HEK293 (cell line): Measurements from ENCODE around the gene SPATA2.
A peak's percentile ranks its signal among the peaks of the same experiment; 100 is the strongest.

Experiments used
- CTCF ChIA-PET: fragments of 350-600 bp; formaldehyde crosslinking; extraction: SDS; loops from one replicate; lab custom pipeline; 2021; ENCODE audit warnings: antibody characterized with exemption; lab: Yijun Ruan, JAX
- POLR2A ChIA-PET: fragments of 300-600 bp; formaldehyde crosslinking; extraction: SDS; loops from one replicate; lab custom pipeline; 2020; ENCODE audit warnings: antibody characterized with exemption, inconsistent platforms; lab: Yijun Ruan, JAX
- H3K27ac ChIP-seq: fragments of 200-500 bp; sonication (Bioruptor generic); 2 replicates; pipeline ENCODE4 v1.5.1; 2014; ENCODE audit warnings: low read depth, low read length, control low read depth, inconsistent platforms; ENCODE audit errors: extremely low read depth
- H3K36me3 ChIP-seq, 2 experiments: fragments of 200-500 bp in 1 of 2; sonication (Bioruptor generic) in 1 of 2; 1 replicate in 1 of 2; 2 replicates in 1 of 2; pipeline ENCODE4 v1.5.1; 2014 to 2017; ENCODE audit warnings: inconsistent platforms in 2 of 2, low read length in 2 of 2; ENCODE audit not compliant: control insufficient read depth in 2 of 2, insufficient read depth in 1 of 2
- H3K4me1 ChIP-seq: fragments of 200-500 bp; sonication (Bioruptor generic); 2 replicates; pipeline ENCODE4 v1.5.1; 2014; ENCODE audit warnings: mild to moderate bottlenecking, low read length, inconsistent platforms; ENCODE audit not compliant: control insufficient read depth, insufficient read depth
- H3K4me3 ChIP-seq: 2 replicates; pipeline ENCODE4 v1.5.1; 2011; ENCODE audit warnings: low read depth, mild to moderate bottlenecking, control low read depth, low read length, moderate library complexity
- H3K9me3 ChIP-seq: fragments of 200-500 bp; sonication (Bioruptor generic); 2 replicates; pipeline ENCODE4 v1.5.1; 2014; ENCODE audit warnings: low read depth, low read length, inconsistent platforms; ENCODE audit not compliant: control insufficient read depth, insufficient read depth
- KLF9 ChIP-seq: fragments of 450-650 bp; formaldehyde crosslinking; IDR thresholded peaks from 2 replicates; pipeline ENCODE4 v1.5.1; 2016; ENCODE audit warnings: missing biosample characterization, missing genetic modification characterization, low read depth
- MZF1 ChIP-seq: fragments of 450-650 bp; formaldehyde crosslinking; IDR thresholded peaks from 2 replicates; pipeline ENCODE4 v1.5.1; 2017; ENCODE audit warnings: missing biosample characterization, missing genetic modification characterization, borderline replicate concordance
- OSR2 ChIP-seq: fragments of 450-650 bp; formaldehyde crosslinking; IDR thresholded peaks from 2 replicates; pipeline ENCODE4 v1.5.1; 2016; ENCODE audit warnings: missing biosample characterization, missing genetic modification characterization
- PRDM1 ChIP-seq: fragments of 450-650 bp; formaldehyde crosslinking; IDR thresholded peaks from 2 replicates; pipeline ENCODE4; 2016; ENCODE audit warnings: missing biosample characterization, missing genetic modification characterization
- SCRT1 ChIP-seq: fragments of 450-650 bp; formaldehyde crosslinking; IDR thresholded peaks from 2 replicates; pipeline ENCODE4 v1.5.1; 2016; ENCODE audit warnings: missing biosample characterization, missing genetic modification characterization, borderline replicate concordance
- SCRT2 ChIP-seq: fragments of 450-650 bp; formaldehyde crosslinking; IDR thresholded peaks from 2 replicates; pipeline ENCODE4 v1.5.1; 2016; ENCODE audit warnings: missing biosample characterization, missing genetic modification characterization
- ZBTB1 ChIP-seq: fragments of 450-650 bp; formaldehyde crosslinking; IDR thresholded peaks from 2 replicates; pipeline ENCODE4 v1.5.1; 2016; ENCODE audit warnings: missing biosample characterization, missing genetic modification characterization
- ZFHX2 ChIP-seq: fragments of 450-650 bp; formaldehyde crosslinking; conservative IDR thresholded peaks from 2 replicates; pipeline ENCODE4 v1.5.1; 2016; ENCODE audit warnings: missing biosample characterization, missing genetic modification characterization
- ZFP41 ChIP-seq: fragments of 450-650 bp; formaldehyde crosslinking; IDR thresholded peaks from 2 replicates; pipeline ENCODE4 v1.5.1; 2016; ENCODE audit warnings: missing biosample characterization, missing genetic modification characterization, borderline replicate concordance
- ZFP69B ChIP-seq: fragments of 450-650 bp; formaldehyde crosslinking; IDR thresholded peaks from 2 replicates; pipeline ENCODE4 v1.5.1; 2016; ENCODE audit warnings: missing biosample characterization, missing genetic modification characterization
- ZIC2 ChIP-seq: fragments of 450-650 bp; formaldehyde crosslinking; IDR thresholded peaks from 2 replicates; pipeline ENCODE4 v1.5.1; 2016; ENCODE audit warnings: missing biosample characterization, missing genetic modification characterization
- ZNF140 ChIP-seq: fragments of 450-650 bp; formaldehyde crosslinking; IDR thresholded peaks from 2 replicates; pipeline ENCODE4 v1.5.1; 2016; ENCODE audit warnings: missing biosample characterization, missing genetic modification characterization
- ZNF146 ChIP-seq: fragments of 450-650 bp; formaldehyde crosslinking; IDR thresholded peaks from 2 replicates; pipeline ENCODE4 v1.5.1; 2016; ENCODE audit warnings: missing biosample characterization, missing genetic modification characterization
- ZNF175 ChIP-seq: fragments of 450-650 bp; formaldehyde crosslinking; IDR thresholded peaks from 2 replicates; pipeline ENCODE4 v1.5.1; 2016; ENCODE audit warnings: missing biosample characterization, missing genetic modification characterization
- ZNF274 ChIP-seq, 2 experiments: fragments of 200-500 bp in 1 of 2; fragments of 450-650 bp in 1 of 2; sonication (Bioruptor generic) in 1 of 2; formaldehyde crosslinking in 1 of 2; IDR thresholded peaks; 2 replicates each; pipeline versions ENCODE4 v1.5.1 to v1.6.1; 2014 to 2016; ENCODE audit warnings: borderline replicate concordance in 1 of 2, inconsistent platforms in 1 of 2, low read length in 1 of 2, missing biosample characterization in 1 of 2, missing genetic modification characterization in 1 of 2
- ZNF311 ChIP-seq: fragments of 450-650 bp; formaldehyde crosslinking; IDR thresholded peaks from 2 replicates; pipeline ENCODE4 v1.5.1; 2017; ENCODE audit warnings: missing biosample characterization, missing genetic modification characterization, borderline replicate concordance
- ZNF37A ChIP-seq: fragments of 450-650 bp; IDR thresholded peaks from 2 replicates; pipeline ENCODE4 v1.5.1; 2018; ENCODE audit warnings: missing biosample characterization, missing genetic modification characterization
- ZNF423 ChIP-seq: fragments of 450-650 bp; formaldehyde crosslinking; IDR thresholded peaks from 2 replicates; pipeline ENCODE4 v1.5.1; 2016; ENCODE audit warnings: missing biosample characterization, missing genetic modification characterization
- ZNF488 ChIP-seq: fragments of 450-650 bp; formaldehyde crosslinking; IDR thresholded peaks from 2 replicates; pipeline ENCODE4 v1.5.1; 2016; ENCODE audit warnings: missing biosample characterization, missing genetic modification characterization
- ZNF521 ChIP-seq: fragments of 450-650 bp; formaldehyde crosslinking; IDR thresholded peaks from 2 replicates; pipeline ENCODE4 v1.5.1; 2017; ENCODE audit warnings: missing biosample characterization, mild to moderate bottlenecking, missing genetic modification characterization
- ZNF610 ChIP-seq: fragments of 450-650 bp; formaldehyde crosslinking; IDR thresholded peaks from 2 replicates; pipeline ENCODE4 v1.5.1; 2016; ENCODE audit warnings: missing biosample characterization, missing genetic modification characterization, borderline replicate concordance
- ZNF624 ChIP-seq: fragments of 450-650 bp; formaldehyde crosslinking; IDR thresholded peaks from 2 replicates; pipeline ENCODE4 v1.5.1; 2017; ENCODE audit warnings: missing biosample characterization, missing genetic modification characterization
- ZNF660 ChIP-seq: fragments of 450-650 bp; IDR thresholded peaks from 2 replicates; pipeline ENCODE4 v1.5.1; 2018; ENCODE audit warnings: missing biosample characterization, mild to moderate bottlenecking, missing genetic modification characterization
- ZNF747 ChIP-seq: fragments of 450-650 bp; formaldehyde crosslinking; IDR thresholded peaks from 2 replicates; pipeline ENCODE4 v1.5.1; 2016; ENCODE audit warnings: missing biosample characterization, missing genetic modification characterization

Gene SPATA2

GRCh38 chr20:49925901-49926454, 10.6 kb upstream of the SPATA2 start:
- H3K9me3 ChIP-seq, result no peaks in the 10 kb centered on the region
- CTCF ChIA-PET, result interaction anchor here (1.2 kb wide), 1 partner anchor 10 kb away, joined by 3 read pairs; no protein-coding TSS in a partner anchor
- H3K4me3 ChIP-seq, result no peak overlapping the region
- no peak for TF ChIP-seq ZNF660 (tag by site-specific recombination)
- TF ChIP-seq ZNF146 (tag by site-specific recombination), result peak; percentile 49; the same call in 1 of the 2 replicates
- peak; percentile 73 for TF ChIP-seq ZNF140 (tag by site-specific recombination)
- H3K27ac ChIP-seq, result no peak overlapping the region
- no peaks in the 10 kb centered on the region for H3K36me3 ChIP-seq
- no peaks in the 10 kb centered on the region for H3K4me1 ChIP-seq
- POLR2A ChIA-PET, result interaction anchor here (0.7 kb wide), 1 partner anchor 11 kb away, joined by 3 read pairs; no protein-coding TSS in a partner anchor

GRCh38 chr20:49924247-49924646, 8.9 kb upstream of the SPATA2 start:
- Histone ChIP-seq H3K27ac (no peak overlapping the region), H3K4me3 (no peak overlapping the region), H3K9me3 (no peaks in the 10 kb centered on the region), H3K4me1 (no peaks in the 10 kb centered on the region), H3K36me3 (no peaks in the 10 kb centered on the region)
- POLR2A ChIA-PET, result interaction anchor here (1.7 kb wide), 1 partner anchor 12 kb away, joined by 5 read pairs; the partner anchor contains the start of gene RNF114
- no peak for TF ChIP-seq ZBTB1 (tag by site-specific recombination)
- TF ChIP-seq ZNF747 (tag by site-specific recombination), result no peak
- no peak for TF ChIP-seq ZNF610 (tag by site-specific recombination)
- no peak for TF ChIP-seq ZFP69B (tag by site-specific recombination)
- TF ChIP-seq, all 188 proteins: peak for 0
- CTCF ChIA-PET, result interaction anchor here (0.7 to 1.1 kb wide), 2 partner anchors 22 to 147 kb away, joined by 3 read pairs; no protein-coding TSS in a partner anchor

- Histone ChIP-seq H3K9me3 (no peaks in the 10 kb centered on the region), H3K27ac (no peak overlapping the region), H3K4me3 (no peak overlapping the region)
- ChIA-PET CTCF (no interaction called here), POLR2A (no interaction called here)
- TF ChIP-seq ZFHX2 (tag by site-specific recombination) (0 out of 2 replicates have a peak, but pooled peaks have one; percentile 26), ZFP41 (no peak), ZIC2 (tag by site-specific recombination) (0 out of 2 replicates have a peak, but pooled peaks have one; percentile 16), ZNF37A (tag by site-specific recombination) (no peak), ZNF311 (no peak)
- TF ChIP-seq, all 188 proteins: peak for 2
- Histone ChIP-seq H3K36me3 (no peaks in the 10 kb centered on the region), H3K4me1 (no peaks in the 10 kb centered on the region)
Observed at GRCh38 chr20:49919461-49919860, 4.1 kb upstream of the SPATA2 start.

GRCh38 chr20:49919009-49919408, 3.7 kb upstream of the SPATA2 start:
- Histone ChIP-seq H3K36me3 (no peaks in the 10 kb centered on the region), H3K27ac (no peak overlapping the region), H3K4me1 (no peaks in the 10 kb centered on the region)
- TF ChIP-seq ZNF175 (tag by site-specific recombination) (no peak), PRDM1 (tag by site-specific recombination) (no peak), ZIC2 (tag by site-specific recombination) (peak; percentile 47), KLF9 (tag by site-specific recombination) (no peak), ZNF423 (no peak), OSR2 (tag by site-specific recombination) (peak; percentile 29; the same call in 1 of the 2 replicates), ZNF274 (IDR thresholded peaks at IDR 0.05; ENCODE audit: low read length) (no peak), ZNF274 (tag by site-specific recombination; IDR thresholded peaks at IDR 0.05; ENCODE audit: borderline replicate concordance) (no peak), ZNF624 (tag by site-specific recombination) (no peak), SCRT2 (tag by site-specific recombination) (peak; percentile 69), ZNF488 (tag by site-specific recombination) (no peak), ZNF521 (tag by site-specific recombination) (no peak), SCRT1 (tag by site-specific recombination) (peak; percentile 83), MZF1 (tag by site-specific recombination) (no peak)
- TF ChIP-seq, all 188 proteins: peak for 4
- Histone ChIP-seq H3K9me3 (no peaks in the 10 kb centered on the region), H3K4me3 (no peak overlapping the region)
- CTCF ChIA-PET, result no interaction called here
- POLR2A ChIA-PET, result no interaction called here
